NK-92 treated with Interleukin-12 subunit alpha and Interleukin-12 subunit beta, amount 100 ng/mL, for 24 hours (cell line): ENCODE measurements around the gene COL28A1.
"Not testable (repeated sequence)": the region's sequence is repeated elsewhere in the genome, so short reads cannot be mapped to it uniquely, and the experiment has no call there.

Experiments used
- DNase-seq: peaks from one replicate; lab custom pipeline; 2025; lab: John Stamatoyannopoulos, UW

The COL28A1 gene

DNA sequence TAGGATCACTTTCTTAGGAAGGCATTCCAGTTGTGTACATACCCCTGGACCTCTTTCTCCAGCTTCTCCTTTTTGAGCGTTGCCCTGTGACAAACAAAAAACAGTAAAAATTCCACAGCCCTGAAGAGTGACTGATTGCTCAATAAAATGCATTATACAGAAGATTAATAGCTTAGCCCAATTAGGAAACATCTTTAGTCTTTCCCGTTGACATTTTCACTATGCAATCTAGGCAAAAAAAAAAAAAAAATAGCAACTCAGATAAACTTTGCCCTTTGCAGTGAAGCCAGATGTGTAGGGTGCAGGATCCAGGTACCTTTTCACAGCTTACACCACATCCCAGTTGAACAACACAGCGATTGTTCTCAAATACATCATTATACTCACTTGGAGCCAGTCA lies 17.9 kb downstream of the COL28A1 start:
- no peak for DNase-seq

DNA sequence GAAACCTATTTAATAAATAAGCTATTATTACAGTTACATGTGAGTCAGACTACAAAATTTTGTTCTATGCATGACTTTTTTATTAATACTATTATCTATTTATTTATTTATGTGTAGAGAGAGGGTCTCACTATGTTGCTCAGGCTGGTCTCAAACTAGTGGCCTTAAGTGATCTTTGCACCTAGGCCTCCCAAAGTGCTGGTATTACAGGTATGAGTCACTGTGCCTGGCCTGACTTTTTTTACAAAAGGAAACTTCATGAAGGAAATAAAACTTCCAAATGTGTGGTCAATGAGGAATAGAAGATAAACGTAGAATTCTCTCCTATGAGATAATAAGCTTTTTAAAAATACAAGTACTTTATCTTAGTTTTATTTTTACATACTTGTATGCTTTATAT lies 19.0 kb downstream of the COL28A1 start:
- no peak for DNase-seq

DNA sequence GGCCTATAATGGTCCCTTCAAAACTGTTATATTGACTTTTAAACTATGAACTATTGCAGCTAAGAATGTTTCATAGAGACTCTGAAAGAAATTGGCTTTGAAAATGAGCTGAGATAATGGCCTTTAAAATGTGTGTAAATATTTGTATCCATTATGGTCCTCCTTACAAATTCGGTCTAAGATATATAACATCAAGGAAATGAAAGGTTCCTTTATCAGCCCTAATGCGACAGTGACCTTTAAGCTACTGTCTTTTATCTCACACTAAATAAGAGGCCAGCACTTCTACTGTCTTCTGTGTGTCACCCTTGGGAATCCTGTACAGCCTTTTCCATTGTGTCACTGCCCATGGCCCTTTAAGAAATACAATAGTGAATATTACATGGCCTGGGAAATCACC lies 19.5 kb downstream of the COL28A1 start:
- no peak for DNase-seq

DNA sequence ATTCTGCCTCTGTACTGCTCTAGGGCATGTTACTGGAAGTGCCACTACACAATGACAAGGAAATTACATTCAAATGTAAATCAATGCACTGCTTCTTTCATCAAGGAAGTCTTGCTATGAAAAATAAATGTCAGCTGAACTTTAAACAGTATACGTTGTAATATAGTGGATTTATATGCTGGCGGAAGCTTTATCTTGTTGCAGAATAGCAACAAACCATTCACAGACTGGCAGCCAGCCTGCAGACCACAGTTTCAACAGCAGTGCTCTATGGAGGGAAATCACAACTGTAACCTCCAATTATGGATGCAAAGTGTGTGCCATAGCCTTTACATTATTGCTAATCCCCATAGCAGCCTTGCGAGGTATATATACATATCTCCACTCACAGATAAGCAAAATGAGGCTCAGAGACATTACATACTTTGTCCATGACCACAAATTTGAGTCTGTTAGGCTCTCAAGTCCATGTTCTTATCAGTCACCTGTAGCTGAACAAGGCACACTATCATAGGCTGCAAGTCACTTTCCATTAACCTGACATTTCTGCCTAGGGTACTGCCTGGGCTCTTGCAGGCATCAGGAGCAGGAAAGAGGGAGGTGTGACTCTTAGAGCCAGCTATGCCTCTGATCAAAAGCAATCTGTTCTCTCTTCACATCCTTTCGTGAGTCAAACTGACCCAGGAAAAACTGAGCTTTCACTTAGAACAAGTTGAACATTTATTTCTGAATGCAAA lies 22.6 kb downstream of the COL28A1 start:
- no peak for DNase-seq

DNA sequence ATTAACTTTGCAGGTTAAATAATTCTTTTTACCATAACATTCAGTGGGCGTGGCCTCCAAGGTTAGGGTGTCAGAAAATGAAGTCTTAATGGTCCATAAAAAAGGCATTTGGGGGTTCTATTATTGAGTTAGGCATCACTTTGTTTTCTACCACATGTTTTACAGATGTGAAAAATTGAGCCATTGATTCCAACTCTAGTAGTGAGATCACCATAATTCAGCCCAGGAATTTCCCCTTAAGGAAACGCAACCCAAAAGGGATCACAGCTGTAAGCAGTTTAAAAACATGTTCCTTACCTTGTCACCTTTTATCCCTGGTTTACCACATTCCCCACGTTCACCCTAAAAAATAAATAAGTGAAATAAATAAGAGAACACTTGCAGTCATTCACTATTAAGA lies 24.9 kb downstream of the COL28A1 start:
- no peak for DNase-seq

DNA sequence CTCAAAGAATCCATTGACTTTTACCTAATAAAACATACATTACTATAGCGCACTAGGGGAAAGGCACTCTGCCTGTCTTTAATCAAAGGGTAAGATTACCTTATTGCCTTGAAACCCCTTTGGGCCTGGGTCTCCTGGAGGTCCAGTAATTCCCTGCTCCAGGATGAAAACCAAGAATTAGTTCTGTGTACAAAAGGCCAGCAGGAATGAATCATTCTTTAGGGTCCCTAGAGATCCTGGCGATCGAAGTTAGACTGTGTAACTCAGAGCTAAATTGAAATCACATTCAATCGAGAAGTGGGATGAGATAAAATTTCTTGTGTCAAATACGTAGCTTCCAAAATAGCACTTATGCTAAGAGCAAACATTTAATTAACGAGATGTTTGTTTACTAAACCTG lies 29.8 kb downstream of the COL28A1 start:
- no peak for DNase-seq

DNA sequence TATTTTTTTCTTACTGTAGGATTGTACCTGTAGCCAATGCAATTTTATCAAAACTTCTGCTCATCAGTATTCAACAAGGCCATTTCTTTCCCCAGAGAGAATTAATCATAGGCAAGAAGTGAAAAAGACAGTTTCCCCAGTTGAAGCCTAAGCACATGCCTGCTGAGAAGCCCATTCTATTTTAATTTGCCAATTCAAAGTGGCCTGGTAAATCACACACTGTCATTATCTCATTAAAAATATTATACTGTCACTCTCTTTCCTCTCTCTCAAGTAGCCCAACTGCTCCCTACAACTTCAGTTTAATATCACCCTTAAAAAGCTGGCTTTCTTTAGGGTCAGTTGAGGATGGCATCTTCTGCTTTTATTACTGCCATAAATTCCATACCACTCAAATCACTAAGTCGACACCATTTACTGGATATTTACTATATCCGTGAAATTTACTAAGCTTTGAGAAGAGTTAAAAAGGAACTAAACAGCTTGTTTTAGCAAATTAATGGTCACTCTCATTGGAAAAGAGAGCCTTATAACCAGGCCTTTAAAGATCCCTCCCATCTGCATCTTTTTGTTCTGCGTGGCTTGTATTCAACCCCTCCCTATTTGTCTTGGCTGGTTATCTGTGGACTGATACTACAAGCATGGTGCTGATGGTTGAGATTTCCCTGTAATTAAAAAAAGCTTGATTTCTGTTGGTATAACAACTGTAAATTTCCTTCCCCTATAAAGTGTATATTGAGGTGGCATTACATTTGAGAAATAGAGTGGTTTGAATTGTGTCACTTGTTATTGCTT lies 30.6 kb downstream of the COL28A1 start:
- no peak for DNase-seq

DNA sequence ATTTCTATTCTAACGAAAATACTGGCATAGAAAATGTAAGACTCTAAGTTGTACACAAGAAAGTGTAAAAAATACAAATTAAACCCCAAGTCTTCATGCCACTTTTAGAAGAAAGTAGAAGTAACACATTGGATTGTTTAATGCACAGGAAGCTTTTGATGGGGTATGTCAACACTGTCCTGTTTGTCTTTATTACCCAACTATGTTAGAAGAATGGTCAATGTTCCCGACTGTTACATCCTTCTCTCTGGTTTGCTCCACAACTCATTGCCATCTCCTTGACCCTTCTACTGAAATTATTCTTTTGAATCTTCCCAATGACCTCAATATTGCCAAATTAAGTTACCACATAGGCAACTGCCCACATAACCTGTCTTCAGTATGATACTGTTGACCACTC lies 35.8 kb downstream of the COL28A1 start:
- no peak for DNase-seq

DNA sequence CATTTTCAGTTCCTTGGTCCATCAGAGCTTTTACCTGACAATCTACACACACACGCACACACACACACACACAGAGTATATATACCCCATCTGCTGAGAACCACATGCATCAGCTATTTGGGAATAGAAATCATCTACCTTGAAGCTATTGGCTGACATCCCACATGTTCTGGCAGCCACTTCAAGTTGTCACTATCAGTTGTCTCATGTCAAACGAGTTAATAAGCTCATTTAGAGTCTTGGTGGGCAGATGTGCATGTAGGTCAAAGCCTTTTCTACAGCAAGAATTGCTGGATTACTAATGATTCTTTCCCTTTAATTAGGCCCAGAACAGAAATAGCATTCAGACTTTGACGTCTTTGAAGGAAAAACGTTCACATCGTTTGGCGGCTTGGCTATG lies 36.8 kb downstream of the COL28A1 start:
- DNase-seq, result no peak

DNA sequence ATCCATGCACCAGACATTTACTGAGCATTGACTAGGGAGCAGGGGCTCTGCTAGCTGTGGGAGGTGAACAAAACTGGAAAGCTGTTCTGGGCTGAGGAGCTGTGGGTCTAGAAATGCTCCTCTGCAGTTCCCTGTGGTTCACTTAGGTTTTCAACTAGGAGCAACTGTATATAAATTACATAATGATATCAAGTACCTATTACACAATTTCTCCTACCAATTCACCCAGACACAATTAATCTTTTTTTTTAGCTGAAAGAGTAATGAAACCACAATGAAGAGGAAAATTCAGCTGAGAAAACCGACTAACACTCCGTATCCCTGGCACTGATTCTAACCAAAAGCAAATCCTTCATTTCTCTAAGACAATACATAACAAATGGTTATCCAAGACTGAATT lies 39.4 kb downstream of the COL28A1 start:
- DNase-seq, result no peak

DNA sequence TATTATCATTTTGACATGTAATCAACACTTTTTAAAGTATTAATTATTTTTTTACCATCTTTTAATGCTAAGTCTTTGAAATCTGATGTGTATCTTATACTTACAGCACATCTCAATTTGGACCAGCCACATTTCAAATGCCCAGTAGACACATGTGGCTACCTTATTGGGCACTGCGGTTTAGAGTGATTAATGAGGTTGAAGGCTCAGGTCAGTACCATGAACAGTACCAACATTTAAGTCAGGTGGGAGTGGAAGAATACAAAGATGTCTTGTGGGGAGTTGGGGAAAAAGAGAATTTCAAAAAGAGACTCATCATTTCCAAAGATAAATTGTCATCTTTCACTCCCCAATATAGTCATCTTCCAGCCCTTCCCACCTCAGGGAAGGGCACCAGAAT lies 40.5 kb downstream of the COL28A1 start:
- no peak for DNase-seq

DNA sequence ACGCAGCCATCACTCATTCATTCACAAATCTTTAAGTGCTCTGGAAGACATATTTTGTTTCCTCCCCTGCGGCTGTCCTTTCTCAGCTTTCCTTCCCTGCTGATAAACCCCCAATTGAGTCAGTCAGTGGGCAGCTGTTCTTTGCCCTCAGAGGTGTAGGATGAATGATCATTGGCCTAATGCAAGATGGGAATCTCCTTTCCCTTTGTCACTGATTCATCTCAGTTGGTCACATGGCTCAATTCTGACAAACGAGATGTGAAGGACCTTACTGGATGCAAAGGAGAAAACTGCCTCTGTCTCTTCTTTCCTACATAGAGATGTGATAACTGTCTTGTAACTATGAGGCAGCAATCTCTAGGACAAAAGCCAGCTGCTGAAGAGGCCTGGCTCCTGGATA lies 44.6 kb downstream of the COL28A1 start:
- no peak for DNase-seq

DNA sequence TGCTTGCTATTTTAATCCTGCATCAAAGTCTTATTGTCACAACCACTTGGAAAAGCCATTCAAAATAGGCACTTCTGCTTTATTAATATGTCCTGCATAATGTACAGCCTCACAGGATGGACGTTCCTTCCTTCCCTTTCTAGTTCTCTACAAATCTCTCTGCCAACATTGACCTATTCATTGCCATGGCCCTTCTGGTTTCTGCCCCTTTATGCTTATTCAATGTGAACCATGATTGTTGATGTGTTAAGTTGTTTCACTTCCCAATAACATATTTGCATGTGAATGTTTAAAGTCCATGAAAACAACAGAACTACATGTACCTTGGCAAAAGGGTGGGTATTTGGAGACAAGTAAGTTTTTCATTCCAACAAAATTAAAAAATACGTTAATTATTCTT lies 45.7 kb downstream of the COL28A1 start:
- no peak for DNase-seq

DNA sequence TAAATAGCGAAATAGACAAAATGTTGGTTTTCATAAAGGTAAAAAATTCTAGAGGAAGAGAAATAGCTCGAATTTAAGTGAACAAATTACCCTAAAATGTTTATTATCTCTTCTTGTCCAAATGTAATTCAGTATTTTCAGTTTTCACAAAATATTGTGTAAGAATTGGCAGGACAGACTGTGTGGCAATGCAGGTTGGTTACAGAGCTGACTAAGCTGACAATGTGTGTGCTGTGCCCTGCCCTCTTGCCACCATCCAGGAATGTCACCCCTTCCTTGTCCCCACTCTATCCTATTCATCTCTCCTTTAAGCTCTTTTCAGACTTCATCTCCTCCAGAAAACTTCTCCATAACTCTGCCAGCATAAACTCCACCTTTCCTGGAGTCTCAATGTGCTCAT lies 46.1 kb downstream of the COL28A1 start:
- DNase-seq, result no peak

DNA sequence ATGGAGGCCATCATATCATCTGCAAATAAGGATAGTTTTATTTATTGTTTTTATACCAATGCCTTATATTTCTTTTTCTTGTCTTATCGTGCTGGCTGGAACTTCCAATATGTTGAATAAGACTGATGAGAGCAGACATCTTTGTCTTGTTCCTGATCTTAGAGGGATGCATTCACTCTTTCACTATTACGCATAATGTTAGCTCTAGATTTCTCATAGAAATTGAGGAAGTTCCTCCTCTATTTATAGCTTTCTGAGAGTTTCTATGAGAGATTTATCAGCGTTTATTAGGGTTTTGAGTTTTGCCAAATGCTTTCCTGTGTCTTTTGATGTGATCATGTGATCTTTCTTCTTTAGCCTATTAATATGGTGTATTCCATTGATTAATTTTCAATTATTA lies 49.3 kb downstream of the COL28A1 start:
- no peak for DNase-seq

DNA sequence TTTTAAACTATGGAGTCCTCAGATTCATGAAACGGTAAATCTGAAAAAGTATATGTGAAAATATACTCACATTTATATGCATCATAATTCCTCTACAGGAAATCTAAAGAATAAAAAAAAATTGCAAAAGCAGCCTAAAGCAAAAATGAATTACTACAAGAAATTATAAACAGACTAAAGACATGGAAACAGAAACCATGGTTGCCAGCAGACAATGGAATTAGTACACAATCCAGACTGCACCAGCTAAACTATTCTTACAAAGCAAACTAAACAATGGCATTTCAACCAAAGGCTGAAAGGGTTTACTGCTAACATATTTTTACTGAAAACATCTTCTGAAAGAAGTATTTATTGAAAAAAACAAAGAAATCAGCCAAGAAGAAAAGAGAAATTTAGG lies 51.6 kb downstream of the COL28A1 start:
- no peak for DNase-seq

DNA sequence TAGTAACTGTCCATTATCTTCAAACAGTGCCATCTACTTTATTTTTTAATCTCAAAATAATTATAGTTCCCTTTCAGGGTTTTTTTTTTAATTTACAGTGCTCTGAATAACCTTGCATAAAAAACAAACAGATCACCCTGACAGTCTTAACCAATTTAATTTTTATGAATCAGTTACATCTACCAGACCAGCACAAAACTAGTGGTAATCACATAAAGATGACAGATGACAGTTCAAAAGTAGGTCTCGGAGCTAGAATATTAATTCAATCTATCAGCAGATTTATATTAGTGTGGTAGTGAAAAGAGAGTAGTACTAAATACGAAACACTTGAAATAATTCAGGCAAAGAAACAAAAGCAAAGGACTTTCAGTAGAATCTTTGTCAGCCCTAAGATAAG lies 53.9 kb downstream of the COL28A1 start:
- DNase-seq, result no peak

DNA sequence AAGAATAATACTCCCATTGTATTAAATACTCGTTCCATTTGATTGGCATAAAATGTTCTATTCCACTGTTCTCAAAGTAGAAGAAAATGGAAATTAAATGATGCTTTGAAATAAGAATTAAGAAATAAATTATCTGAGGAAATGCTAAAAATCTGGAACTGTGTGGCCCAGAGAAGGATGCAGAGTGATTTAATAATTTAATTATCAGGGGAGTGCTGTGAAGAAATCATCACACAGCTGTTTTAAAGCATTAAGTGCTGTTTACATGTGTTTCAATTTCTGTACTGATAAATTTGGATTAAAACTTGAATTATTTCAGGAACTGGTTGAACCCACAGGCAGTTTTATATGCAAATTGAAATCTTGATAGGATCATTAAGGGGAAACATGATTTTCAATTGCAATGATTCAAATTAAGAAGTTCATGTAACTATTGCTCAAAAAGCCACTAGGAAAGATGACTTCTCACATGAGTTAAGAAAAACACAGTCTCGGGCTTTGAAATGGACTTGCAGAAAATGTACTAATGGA lies 56.3 kb downstream of the COL28A1 start:
- no peak for DNase-seq

DNA sequence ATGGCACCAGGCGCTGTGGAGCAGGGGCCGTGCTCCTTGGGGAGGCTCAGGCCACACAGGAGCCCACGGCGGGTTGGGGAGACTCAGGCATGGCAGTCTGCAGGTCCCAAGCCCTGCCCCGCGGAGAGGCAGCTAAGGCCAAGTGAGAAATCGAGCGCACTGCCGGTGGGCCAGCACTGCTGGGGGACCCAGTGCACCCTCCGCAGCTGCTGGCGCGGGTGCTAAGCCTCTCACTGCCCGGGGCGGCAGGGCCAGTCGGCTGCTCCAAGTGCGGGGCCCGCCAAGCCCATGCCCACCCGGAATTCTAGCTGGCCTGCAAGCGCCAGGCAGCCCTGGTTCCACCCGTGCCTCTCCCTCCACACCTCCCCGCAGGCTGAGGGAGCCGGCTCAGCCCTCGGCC lies 57.1 kb downstream of the COL28A1 start:
- DNase-seq, result no peak

DNA sequence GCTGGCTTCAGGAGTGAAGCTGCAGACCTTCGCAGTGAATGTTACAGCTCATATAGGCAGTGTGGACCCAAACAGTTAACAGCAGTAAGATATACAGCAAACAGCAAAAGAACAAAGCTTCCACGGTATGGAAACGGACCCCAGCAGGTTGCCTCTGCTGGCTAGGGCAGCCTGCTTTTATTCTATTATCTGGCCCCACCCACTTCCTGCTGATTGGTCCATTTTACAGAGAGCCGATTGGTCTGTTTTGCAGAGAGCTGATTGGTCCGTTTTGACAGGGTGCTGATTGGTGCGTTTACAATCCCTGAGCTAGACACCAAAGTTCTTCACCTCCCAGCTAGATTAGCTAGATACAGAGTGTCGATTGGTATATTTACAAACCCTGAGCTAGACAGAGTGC lies 58.0 kb downstream of the COL28A1 start:
- DNase-seq, result not testable (repeated sequence)

DNA sequence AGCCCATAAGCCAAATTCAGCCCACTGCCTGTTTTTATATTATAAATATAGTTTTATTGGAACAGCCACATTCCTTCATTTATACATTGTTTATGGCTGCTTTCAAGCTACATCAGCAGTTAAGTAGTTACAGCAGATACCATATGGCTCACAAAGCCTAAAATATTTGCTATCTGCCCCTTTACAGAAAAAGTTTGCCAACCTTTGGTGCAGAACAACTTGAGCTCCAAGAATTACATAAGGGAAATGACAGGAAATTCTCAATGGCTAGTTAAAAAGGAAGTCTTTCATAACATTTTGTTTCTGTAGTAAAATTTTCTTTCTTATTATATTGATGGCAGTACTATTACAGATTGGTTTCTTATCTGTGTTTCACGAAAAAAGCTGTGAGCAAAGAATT lies 59.3 kb downstream of the COL28A1 start:
- DNase-seq, result no peak

DNA sequence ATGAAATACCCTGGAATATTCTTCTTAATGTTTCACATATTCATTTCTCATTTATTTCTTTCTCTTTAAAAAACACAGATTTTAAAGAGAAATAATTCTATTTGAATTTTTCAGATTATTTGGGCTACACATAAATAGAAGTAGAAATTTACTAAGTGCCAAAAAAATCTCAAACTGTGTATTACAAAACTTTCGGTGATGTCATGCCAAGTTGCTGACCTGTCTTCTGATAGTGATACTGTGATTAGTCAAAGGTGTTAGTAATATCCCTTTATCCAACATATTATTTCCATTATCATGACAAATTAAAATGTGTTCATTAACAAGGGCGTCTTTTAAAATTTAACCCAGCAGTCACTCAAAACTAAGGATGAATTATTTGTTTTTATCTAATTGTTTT lies 60.1 kb downstream of the COL28A1 start:
- no peak for DNase-seq

DNA sequence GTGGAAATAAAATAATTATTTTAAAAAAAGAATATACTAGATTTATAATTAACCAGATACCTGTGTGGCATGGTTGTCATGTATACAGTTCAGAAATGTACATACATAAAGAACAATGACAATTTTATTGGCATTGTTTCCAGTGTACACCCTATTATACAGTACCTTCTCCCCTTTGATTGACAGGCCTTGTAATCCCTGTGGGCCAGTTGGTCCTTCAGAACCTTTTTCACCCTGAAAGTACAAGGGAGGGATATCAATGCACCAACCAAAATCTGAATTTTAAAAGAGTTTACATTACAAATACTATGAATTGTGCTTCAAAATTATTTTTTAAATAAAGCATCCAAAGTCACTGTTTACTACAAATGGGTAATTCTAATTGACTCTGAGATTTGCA lies 61.2 kb downstream of the COL28A1 start:
- DNase-seq, result no peak
